HG03175 (cell line): Measurements from ENCODE around the gene LSM12.
"Not testable (repeated sequence)": the region's sequence is repeated elsewhere in the genome, so short reads cannot be mapped to it uniquely, and the experiment has no call there.

ENCODE experiments used
- ATAC-seq: cut with Tn5 transposase; IDR thresholded peaks from one replicate; pipeline ENCODE4 v1.9.1; 2021; ENCODE audit warnings: mild to moderate bottlenecking, moderate library complexity; ENCODE audit not compliant: unreplicated experiment

Gene LSM12

GRCh38 chr17:44076716-44077594 lies 10.5 kb upstream of the LSM12 start:
- ATAC-seq: no peak

- ATAC-seq: no peak
Observed at GRCh38 chr17:44075598-44076293, 9.3 kb upstream of the LSM12 start.

GRCh38 chr17:44074911-44075285 lies 8.4 kb upstream of the LSM12 start:
- no peak for ATAC-seq

GRCh38 chr17:44074231-44074910 lies 7.9 kb upstream of the LSM12 start:
- ATAC-seq: no peak

- ATAC-seq: no peak
Observed at GRCh38 chr17:44071772-44072171, 5.3 kb upstream of the LSM12 start.

- ATAC-seq: no peak
Observed at GRCh38 chr17:44071198-44071520, 4.7 kb upstream of the LSM12 start.

GRCh38 chr17:44070455-44071197 lies 4.2 kb upstream of the LSM12 start, which contains the start of gene G6PC3:
G6PC3 (plus strand) TSS chr17:44070735; CDS start chr17:44070966, 231 bp downstream.
- ATAC-seq: peak; percentile 76

GRCh38 chr17:44069974-44070454 lies 3.5 kb upstream of the LSM12 start:
- ATAC-seq: no peak

GRCh38 chr17:44067545-44067940 lies 1.1 kb upstream of the LSM12 start:
- no peak for ATAC-seq

GRCh38 chr17:44065668-44066203 lies 735 bp downstream of the LSM12 start:
- ATAC-seq: no peak

- no peak for ATAC-seq
Observed at GRCh38 chr17:44063704-44064639, 2.5 kb downstream of the LSM12 start.

- ATAC-seq: no peak
Observed at GRCh38 chr17:44062871-44063270, 3.6 kb downstream of the LSM12 start.

- no peak for ATAC-seq
Observed at GRCh38 chr17:44061446-44061845, 5.0 kb downstream of the LSM12 start.

GRCh38 chr17:44059101-44059892 lies 7.2 kb downstream of the LSM12 start:
- no peak for ATAC-seq

GRCh38 chr17:44053125-44053872 lies 13.2 kb downstream of the LSM12 start:
- no peak for ATAC-seq

- ATAC-seq: no peak
Observed at GRCh38 chr17:44049294-44050060, 17.0 kb downstream of the LSM12 start.

GRCh38 chr17:44046893-44047292 lies 19.6 kb downstream of the LSM12 start:
- not testable (repeated sequence) for ATAC-seq
